Thoracic aorta (tissue), 2 donors: Measurements from ENCODE around the gene DGKD. TPM values are rescaled to one million over a fixed set of nuclear protein-coding genes. Genes with fewer than 3 reads are reported as not detected.

Experiments used
- ATAC-seq: fragments of 150-250 bp; one replicate; pipeline ENCODE4 v1.8.0; 2017; ENCODE audit warnings: low read depth; ENCODE audit not compliant: insufficient number of reproducible peaks, low FRiP score
- DNase-seq: peaks from one replicate; pipeline ENCODE4 v3.0.0-alpha.2; 2020; ENCODE audit warnings: low spot score
- H3K27ac ChIP-seq, 2 donors: fragments of 200-600 bp; sonication (generic); 1 replicate in 1 of 2; 2 replicates in 1 of 2; pipeline ENCODE4 v1.5.1; 2016; ENCODE audit warnings: mild to moderate bottlenecking in 2 of 2, moderate library complexity in 2 of 2
- H3K27me3 ChIP-seq: fragments of 200-600 bp; sonication (generic); replicated peaks from 2 replicates; pipeline ENCODE4 v1.6.0; 2016; ENCODE audit warnings: mild to moderate bottlenecking; ENCODE audit not compliant: insufficient read depth
- H3K36me3 ChIP-seq: fragments of 200-600 bp; sonication (generic); one replicate; pipeline ENCODE4 v1.5.1; 2016
- H3K4me1 ChIP-seq, 2 donors: fragments of 200-600 bp; sonication (generic); 1 replicate in 1 of 2; 2 replicates in 1 of 2; pipeline versions ENCODE4 v1.5.1 to v1.6.0; 2016; ENCODE audit warnings: low read depth in 2 of 2, mild to moderate bottlenecking in 1 of 2; ENCODE audit not compliant: control insufficient read depth in 1 of 2
- H3K4me3 ChIP-seq: fragments of 200-600 bp; sonication (generic); 2 replicates; pipeline ENCODE4 v1.5.1; 2016; ENCODE audit warnings: mild to moderate bottlenecking
- H3K9me3 ChIP-seq: fragments of 200-600 bp; sonication (generic); 2 replicates; pipeline ENCODE4 v1.5.1; 2016
- total RNA-seq, 2 donors: library from RNA; depleted of rRNA; stranded (reverse); fragments of >200 nt; gene quantifications; one replicate each; pipeline versions ENCODE4 v1.1.0 to v1.2.3, GENCODE V29; 2016
- TF ChIP-seq, protein P1 (sequence below): fragments of 200-600 bp; sonication (generic); IDR thresholded peaks from one replicate; pipeline ENCODE4 v1.5.1; 2019; ENCODE audit warnings: antibody characterized with exemption

Gene DGKD
- total RNA-seq, 2 donors from 2014 or later, result 47.3 to 47.9 TPM

DNA sequence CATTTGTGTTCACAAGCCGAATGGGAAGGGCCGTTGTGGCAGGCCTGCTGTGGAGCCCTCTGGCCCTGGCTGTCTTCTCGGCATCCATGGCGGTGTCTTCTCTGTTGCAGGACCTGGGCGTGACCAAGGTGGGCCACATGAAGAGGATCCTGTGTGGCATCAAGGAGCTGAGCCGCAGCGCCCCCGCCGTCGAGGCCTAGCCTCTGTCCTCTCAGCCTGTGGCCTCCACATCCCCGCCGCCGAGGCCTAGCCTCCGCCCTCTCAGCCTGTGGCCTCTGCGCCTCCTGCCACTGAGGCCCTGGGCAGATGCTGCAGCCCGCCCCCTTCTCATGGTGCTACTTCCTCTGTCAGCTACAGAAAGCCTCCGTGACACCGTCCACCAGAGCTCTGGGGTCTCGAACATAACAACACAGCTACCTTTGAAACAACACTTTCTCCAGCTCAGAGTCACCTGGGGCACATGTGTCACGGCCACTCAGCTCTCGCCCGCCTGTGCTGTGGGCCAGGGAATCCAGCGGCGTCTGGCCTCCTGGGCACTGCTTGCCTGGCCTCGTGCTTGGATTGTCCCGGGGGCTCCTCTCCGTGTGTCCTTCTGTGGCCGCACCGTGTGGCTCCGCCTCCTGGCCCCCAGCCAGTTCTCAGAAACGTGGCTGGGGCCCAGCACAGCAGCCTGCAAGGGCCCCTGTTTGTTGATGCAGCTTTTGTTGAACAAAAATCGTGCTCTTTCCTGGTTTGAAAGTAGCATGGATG lies 115.1 kb downstream of the DGKD start:
- TF ChIP-seq, protein P1, sequence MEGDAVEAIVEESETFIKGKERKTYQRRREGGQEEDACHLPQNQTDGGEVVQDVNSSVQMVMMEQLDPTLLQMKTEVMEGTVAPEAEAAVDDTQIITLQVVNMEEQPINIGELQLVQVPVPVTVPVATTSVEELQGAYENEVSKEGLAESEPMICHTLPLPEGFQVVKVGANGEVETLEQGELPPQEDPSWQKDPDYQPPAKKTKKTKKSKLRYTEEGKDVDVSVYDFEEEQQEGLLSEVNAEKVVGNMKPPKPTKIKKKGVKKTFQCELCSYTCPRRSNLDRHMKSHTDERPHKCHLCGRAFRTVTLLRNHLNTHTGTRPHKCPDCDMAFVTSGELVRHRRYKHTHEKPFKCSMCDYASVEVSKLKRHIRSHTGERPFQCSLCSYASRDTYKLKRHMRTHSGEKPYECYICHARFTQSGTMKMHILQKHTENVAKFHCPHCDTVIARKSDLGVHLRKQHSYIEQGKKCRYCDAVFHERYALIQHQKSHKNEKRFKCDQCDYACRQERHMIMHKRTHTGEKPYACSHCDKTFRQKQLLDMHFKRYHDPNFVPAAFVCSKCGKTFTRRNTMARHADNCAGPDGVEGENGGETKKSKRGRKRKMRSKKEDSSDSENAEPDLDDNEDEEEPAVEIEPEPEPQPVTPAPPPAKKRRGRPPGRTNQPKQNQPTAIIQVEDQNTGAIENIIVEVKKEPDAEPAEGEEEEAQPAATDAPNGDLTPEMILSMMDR, result no peak
- peak overlapping the region; percentile 13 for H3K4me3 ChIP-seq
- ATAC-seq (no peak), DNase-seq (no peak)
- no peaks in the 10 kb centered on the region for H3K9me3 ChIP-seq
- H3K27ac ChIP-seq, result peak overlapping the region; percentile 44 to 46
- H3K4me1 ChIP-seq, result peaks cover 0 to 21% of the 10 kb centered on the region in 2 donors
- peaks cover 27% of the 10 kb centered on the region for H3K36me3 ChIP-seq
- no peaks in the 10 kb centered on the region for H3K27me3 ChIP-seq

DNA sequence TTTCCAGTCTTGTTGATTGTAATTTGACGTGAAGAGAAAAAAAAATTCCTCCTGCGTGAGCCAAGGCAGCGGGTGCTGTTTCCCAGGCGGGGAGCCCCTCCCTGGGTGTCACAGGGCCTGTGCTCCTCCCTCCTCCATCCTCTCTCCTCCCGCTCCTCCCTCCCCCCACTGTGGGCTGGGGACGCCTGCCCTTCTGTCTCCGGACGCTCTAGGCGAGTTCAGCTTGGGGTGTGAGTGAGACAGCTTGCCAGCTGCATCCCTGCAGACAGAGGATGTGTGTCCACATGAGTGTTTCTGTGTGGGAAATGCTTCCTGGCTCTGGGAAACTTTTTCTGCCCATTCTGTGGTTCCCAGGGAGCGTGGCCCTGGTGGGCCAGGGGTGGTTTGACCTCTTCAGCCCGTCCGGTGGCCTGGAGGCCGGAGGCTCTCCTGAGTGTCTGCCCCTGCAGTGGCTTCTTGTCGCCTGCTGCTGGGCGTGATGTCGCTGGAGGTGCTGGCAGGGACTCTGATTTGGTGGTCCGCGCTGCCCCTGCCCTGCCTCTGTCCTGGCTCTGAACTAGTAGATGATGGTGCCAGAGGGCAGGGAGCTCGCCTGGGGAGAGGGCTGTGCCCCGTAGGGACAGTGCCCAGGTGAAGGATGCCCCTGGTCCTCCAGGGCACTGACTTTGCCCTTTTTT lies 115.9 kb downstream of the DGKD start:
- H3K9me3 ChIP-seq, result no peaks in the 10 kb centered on the region
- H3K27me3 ChIP-seq, result no peaks in the 10 kb centered on the region
- H3K4me1 ChIP-seq, result peaks cover 2 to 28% of the 10 kb centered on the region in 2 donors
- peaks cover 22% of the 10 kb centered on the region for H3K36me3 ChIP-seq
- H3K4me3 ChIP-seq, result peak overlapping the region; percentile 13
- ATAC-seq (no peak), DNase-seq (no peak)
- peak overlapping the region; percentile 44 to 46 for H3K27ac ChIP-seq
- TF ChIP-seq, protein P1, result no peak

DNA sequence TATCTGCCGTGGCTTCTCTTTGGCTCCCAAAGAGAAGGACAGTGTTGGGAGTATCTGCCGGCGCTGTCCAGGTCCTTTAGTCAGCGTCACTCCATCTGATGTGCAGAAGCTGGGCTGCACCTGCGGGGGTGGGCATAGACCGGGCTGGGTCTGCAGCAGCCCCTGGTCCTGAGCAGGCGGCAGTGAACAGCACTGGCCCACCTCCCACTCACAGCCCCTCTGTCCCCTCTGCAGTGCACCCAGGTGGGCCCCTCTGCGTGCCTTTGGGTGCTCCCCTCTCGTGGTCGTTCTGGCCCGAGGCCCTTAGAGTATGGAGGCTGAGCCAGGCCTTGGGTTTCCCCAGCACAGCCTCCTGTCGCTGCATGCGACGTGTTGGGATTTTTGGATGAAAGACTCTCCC lies 116.5 kb downstream of the DGKD start:
- Histone ChIP-seq H3K4me1 (peaks cover 2 to 30% of the 10 kb centered on the region in 2 donors), H3K9me3 (no peaks in the 10 kb centered on the region), H3K27ac (peak overlapping the region; percentile 44 to 46), H3K4me3 (no peak overlapping the region), H3K27me3 (no peaks in the 10 kb centered on the region), H3K36me3 (peaks cover 20% of the 10 kb centered on the region)
- TF ChIP-seq, protein P1, result no peak
- DNase-seq (no peak), ATAC-seq (no peak)

DNA sequence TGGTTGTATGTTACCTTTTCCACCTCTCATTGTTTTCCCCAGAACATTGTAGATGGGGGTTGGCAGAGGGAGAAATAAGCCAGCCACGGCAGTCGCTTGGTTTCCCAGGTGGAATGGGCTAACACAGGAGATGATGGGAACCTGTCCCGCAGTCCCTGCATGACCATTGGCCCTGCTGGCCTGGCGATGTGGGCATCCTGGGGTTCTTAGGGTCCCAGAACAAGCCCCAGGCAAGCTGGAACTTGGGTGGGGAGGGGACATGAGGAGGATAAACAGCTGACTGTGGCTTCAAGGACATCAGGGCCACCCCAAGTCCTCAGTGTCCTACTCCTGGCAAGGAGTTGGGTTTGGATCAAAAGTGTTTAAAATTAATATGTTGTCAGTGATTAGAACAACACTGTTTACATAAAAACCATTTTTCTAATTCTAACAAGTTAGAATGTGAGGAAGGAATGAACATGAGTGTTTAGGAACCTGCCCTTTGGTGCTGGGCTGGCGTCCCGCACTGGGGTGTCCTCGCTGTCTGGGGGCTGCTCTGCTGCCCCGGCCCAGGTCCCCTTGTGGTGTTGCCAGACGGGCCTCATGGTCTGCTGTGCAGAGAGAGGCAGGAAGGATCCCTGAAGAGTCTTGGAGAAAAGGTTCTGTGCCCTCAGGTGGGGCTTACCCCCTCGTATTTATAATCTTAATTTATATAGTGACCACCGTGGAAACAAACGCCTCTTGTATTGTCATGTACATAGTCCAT lies 117.2 kb downstream of the DGKD start:
- no peaks in the 10 kb centered on the region for H3K9me3 ChIP-seq
- no peak overlapping the region for H3K27ac ChIP-seq
- ATAC-seq, result no peak
- H3K4me1 ChIP-seq, result peaks cover 2 to 30% of the 10 kb centered on the region in 2 donors
- H3K27me3 ChIP-seq, result no peaks in the 10 kb centered on the region
- no peak overlapping the region for H3K4me3 ChIP-seq
- TF ChIP-seq, protein P1, result no peak
- peaks cover 20% of the 10 kb centered on the region for H3K36me3 ChIP-seq
- DNase-seq, result no peak

DNA sequence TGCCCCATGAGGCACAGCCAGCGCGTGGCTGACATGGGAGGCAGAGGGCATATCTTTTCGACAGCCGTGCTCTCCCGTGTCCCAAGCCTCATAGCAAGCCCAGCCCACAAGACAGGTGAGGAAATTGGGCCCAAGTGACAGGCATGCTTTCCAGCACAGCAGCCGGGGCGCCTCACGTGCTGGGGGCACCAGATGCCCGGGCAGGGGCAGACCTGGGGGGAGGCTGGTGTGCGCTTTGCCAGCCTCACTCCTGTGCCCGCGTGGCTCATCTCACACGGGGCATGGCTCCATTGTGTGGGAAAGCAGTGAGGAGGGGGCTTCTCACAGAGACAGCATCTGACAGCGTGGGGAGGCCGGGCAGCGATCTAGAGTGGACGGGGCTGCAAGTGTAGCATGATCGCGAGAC lies 119.1 kb downstream of the DGKD start:
- DNase-seq (no peak), ATAC-seq (no peak)
- Histone ChIP-seq H3K4me1 (peaks cover 2 to 30% of the 10 kb centered on the region in 2 donors), H3K4me3 (no peak overlapping the region), H3K27ac (no peak overlapping the region), H3K27me3 (no peaks in the 10 kb centered on the region), H3K9me3 (no peaks in the 10 kb centered on the region), H3K36me3 (peaks cover 6% of the 10 kb centered on the region)
- TF ChIP-seq, protein P1, result no peak
